ENCODE measurements around the gene ISYNA1. TPM values are rescaled to one million over a fixed set of nuclear protein-coding genes. Genes with fewer than 3 reads are reported as not detected.
A peak's percentile ranks its signal among the peaks of the same experiment; 100 is the strongest.

ISYNA1 gene
- total and polyA plus RNA-seq, 11 donors = 14.0 to 60.6 (median 24.0) TPM

DNA sequence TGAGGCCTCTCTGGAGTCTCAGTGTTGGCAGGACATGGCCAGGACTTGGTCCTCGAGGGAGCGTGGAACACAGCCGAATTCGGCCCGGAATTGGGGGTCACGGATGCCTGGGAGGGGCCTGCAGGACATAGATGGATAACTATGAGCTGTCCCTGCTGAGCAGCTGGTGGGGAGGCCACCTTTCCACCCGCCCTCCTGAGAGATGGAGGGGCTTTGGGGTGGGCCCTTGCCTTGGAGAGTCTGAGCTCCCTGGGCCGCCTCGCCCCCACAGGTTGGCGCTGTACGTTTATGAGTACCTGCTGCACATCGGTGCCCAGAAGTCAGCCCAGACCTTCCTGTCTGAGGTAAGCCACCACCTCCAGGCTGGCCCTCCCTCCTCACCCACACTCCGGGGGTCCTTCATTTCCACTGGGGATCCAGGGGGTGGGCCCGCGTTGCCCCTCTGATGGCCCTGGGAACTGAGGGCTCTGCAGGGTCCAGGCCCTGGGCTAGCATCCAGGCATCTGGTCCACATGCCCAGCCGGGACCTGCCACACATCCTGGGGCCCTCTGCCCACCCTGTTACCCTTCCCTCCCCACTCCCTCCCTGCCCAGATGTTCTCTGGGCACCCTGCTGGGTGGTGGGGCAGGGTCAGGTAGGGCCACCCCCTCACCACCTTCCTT lies 10.7 kb downstream of the ISYNA1 start:
- Histone ChIP-seq H3K4me3 (no peak overlapping the region), H3K27me3 (no peaks in the 10 kb centered on the region), H3K9me3 (no peaks in the 10 kb centered on the region), H3K36me3 (peaks cover 0 to 6% (median 0%) of the 10 kb centered on the region in 9 donors), H3K27ac (peak overlapping the region in 1 of 12 donors; percentile 78), H3K4me1 (peaks cover 18 to 80% (median 60%) of the 10 kb centered on the region in 12 donors)
- TF ChIP-seq, protein P1, sequence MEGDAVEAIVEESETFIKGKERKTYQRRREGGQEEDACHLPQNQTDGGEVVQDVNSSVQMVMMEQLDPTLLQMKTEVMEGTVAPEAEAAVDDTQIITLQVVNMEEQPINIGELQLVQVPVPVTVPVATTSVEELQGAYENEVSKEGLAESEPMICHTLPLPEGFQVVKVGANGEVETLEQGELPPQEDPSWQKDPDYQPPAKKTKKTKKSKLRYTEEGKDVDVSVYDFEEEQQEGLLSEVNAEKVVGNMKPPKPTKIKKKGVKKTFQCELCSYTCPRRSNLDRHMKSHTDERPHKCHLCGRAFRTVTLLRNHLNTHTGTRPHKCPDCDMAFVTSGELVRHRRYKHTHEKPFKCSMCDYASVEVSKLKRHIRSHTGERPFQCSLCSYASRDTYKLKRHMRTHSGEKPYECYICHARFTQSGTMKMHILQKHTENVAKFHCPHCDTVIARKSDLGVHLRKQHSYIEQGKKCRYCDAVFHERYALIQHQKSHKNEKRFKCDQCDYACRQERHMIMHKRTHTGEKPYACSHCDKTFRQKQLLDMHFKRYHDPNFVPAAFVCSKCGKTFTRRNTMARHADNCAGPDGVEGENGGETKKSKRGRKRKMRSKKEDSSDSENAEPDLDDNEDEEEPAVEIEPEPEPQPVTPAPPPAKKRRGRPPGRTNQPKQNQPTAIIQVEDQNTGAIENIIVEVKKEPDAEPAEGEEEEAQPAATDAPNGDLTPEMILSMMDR (IDR thresholded peaks at IDR 0.05) = no peak
- no peak for TF ChIP-seq POLR2A (IDR thresholded peaks at IDR 0.05)
- intact Hi-C loops (cut with DNase I) = no loop called here
- no peak for DNase-seq
- WGBS, 4 donors = 65 to 82% (median 79%) methylated on average over 8 to 16 of the region's 16 CpGs
- no peak for ATAC-seq

- peaks cover 18 to 83% (median 63%) of the 10 kb centered on the region in 12 donors for H3K4me1 ChIP-seq
- no peak overlapping the region for H3K4me3 ChIP-seq
Measured at GRCh38 chr19:18426416-18426767, 11.5 kb downstream of the ISYNA1 start.

GRCh38 chr19:18425515-18426415 lies 12.2 kb downstream of the ISYNA1 start:
- Histone ChIP-seq H3K9me3 (no peaks in the 10 kb centered on the region), H3K4me3 (no peak overlapping the region), H3K4me1 (peaks cover 18 to 88% (median 65%) of the 10 kb centered on the region in 12 donors), H3K27me3 (no peaks in the 10 kb centered on the region), H3K36me3 (peaks cover 0 to 4% (median 0%) of the 10 kb centered on the region in 9 donors), H3K27ac (peak overlapping the region in 11 of 12 donors; percentile 20 to 78 (median 70))
- peak; percentile 57 to 77 (median 70) for ATAC-seq
- peak in 4 of 5 donors; percentile 74 to 82 (median 78) for DNase-seq
- 35 to 44% (median 40%) methylated on average over 15 to 18 of the region's 18 CpGs for WGBS, 4 donors
- TF ChIP-seq POLR2A (IDR thresholded peaks at IDR 0.05) = no peak
- TF ChIP-seq, protein P1 (IDR thresholded peaks at IDR 0.05) = peak in 3 of 12 donors; percentile 15 to 29 (median 26)
- intact Hi-C loops (cut with DNase I) = no loop called here

More at GRCh38 chr19:18426416-18426767, 11.5 kb downstream of the ISYNA1 start:
- Histone ChIP-seq H3K9me3 (no peaks in the 10 kb centered on the region), H3K27ac (peak overlapping the region in 11 of 12 donors; percentile 20 to 78 (median 70)), H3K36me3 (peaks cover 0 to 6% (median 0%) of the 10 kb centered on the region in 9 donors), H3K27me3 (no peaks in the 10 kb centered on the region)
- 69 to 77% (median 75%) methylated on average over 7 to 8 of the region's 8 CpGs; no CpG with 5 or more reads in 1 of the 4 donors for WGBS, 4 donors
- no peak for TF ChIP-seq POLR2A (IDR thresholded peaks at IDR 0.05)
- TF ChIP-seq, protein P1 (IDR thresholded peaks at IDR 0.05) = peak in 1 of 12 donors; percentile 0
- DNase-seq (no peak), ATAC-seq (peak in 1 of 4 donors; percentile 0)
- intact Hi-C loops (cut with DNase I) = no loop called here

Measured in heart left ventricle (tissue), 16 donors.